ENCODE results near the gene ACO1. TPM values are rescaled to one million over a fixed set of nuclear protein-coding genes. Genes with fewer than 3 reads are reported as not detected.

The ACO1 gene
- polyA plus RNA-seq, 1 donor (not counting 4 experiments of a cell fraction or from before 2014, with no cell fraction given): 29.2 TPM

GRCh38 chr9:32463500-32464293, 79.3 kb downstream of the ACO1 start:
- Histone ChIP-seq H3K79me2 (ENCODE audit: control insufficient read depth, insufficient read depth, low read length) (no peaks in the 10 kb centered on the region), H3K27ac (ENCODE audit: control insufficient read depth, insufficient read depth, low read length) (no peak overlapping the region), H3K9me1 (ENCODE audit: control insufficient read depth, extremely low read depth, insufficient read depth, low read length) (no peaks in the 10 kb centered on the region), H3K9ac (ENCODE audit: control insufficient read depth, extremely low read depth, insufficient read depth, low read length) (no peak overlapping the region), H3K27me3 (ENCODE audit: control insufficient read depth, extremely low read depth, insufficient read depth, low read length) (no peaks in the 10 kb centered on the region), H3K9me3 (ENCODE audit: control insufficient read depth, low read depth, low read length) (no peaks in the 10 kb centered on the region), H3K4me1 (ENCODE audit: control insufficient read depth, extremely low read depth, insufficient read depth, low read length) (no peaks in the 10 kb centered on the region), H3K4me3 (ENCODE audit: control insufficient read depth in 2 of 3, extremely low read depth in 1 of 3, insufficient read depth in 2 of 3, low read depth in 1 of 3, low read length in 3 of 3) (no peak overlapping the region), H4K20me1 (ENCODE audit: control insufficient read depth, extremely low read depth, insufficient read depth, low read length) (no peaks in the 10 kb centered on the region), H3K4me2 (ENCODE audit: control insufficient read depth, extremely low read depth, insufficient read depth, low read depth, low read length) (no peak overlapping the region), H2AFZ (ENCODE audit: control insufficient read depth, low read length) (no peak overlapping the region), H3K36me3 (ENCODE audit: control insufficient read depth in 2 of 2, extremely low read depth in 1 of 2, insufficient read depth in 2 of 2, low read length in 2 of 2) (peaks cover 5 to 31% of the 10 kb centered on the region in 2 experiments)
- no peak for FAIRE-seq
- dilution Hi-C loops (cut with MboI; ENCODE audit: extremely low pct_ligation_motif_present, low sequenced_read_pairs): no loop called here
- no peak for TF ChIP-seq EZH2 (IDR thresholded peaks at IDR 0.05; ENCODE audit: low read length)
- TF ChIP-seq CTCF (optimal IDR thresholded peaks at IDR 0.05 in 1 of 3, IDR thresholded peaks at IDR 0.05 in 1 of 3, conservative IDR thresholded peaks at IDR 0.05 in 1 of 3; ENCODE audit: extremely low read depth in 1 of 3, insufficient read depth in 2 of 3, low read length in 3 of 3): no peak
- DNase-seq (ENCODE audit: low read depth, low spot score): no peak

GRCh38 chr9:32468740-32469139, 84.3 kb downstream of the ACO1 start:
- no peak for DNase-seq (ENCODE audit: low read depth, low spot score)
- Histone ChIP-seq H3K79me2 (ENCODE audit: control insufficient read depth, insufficient read depth, low read length) (no peaks in the 10 kb centered on the region), H3K27me3 (ENCODE audit: control insufficient read depth, extremely low read depth, insufficient read depth, low read length) (no peaks in the 10 kb centered on the region), H3K36me3 (ENCODE audit: control insufficient read depth in 2 of 2, extremely low read depth in 1 of 2, insufficient read depth in 2 of 2, low read length in 2 of 2) (peaks cover 0 to 31% of the 10 kb centered on the region in 2 experiments), H2AFZ (ENCODE audit: control insufficient read depth, low read length) (no peak overlapping the region), H3K9me3 (ENCODE audit: control insufficient read depth, low read depth, low read length) (no peaks in the 10 kb centered on the region), H3K9ac (ENCODE audit: control insufficient read depth, extremely low read depth, insufficient read depth, low read length) (no peak overlapping the region), H3K9me1 (ENCODE audit: control insufficient read depth, extremely low read depth, insufficient read depth, low read length) (no peaks in the 10 kb centered on the region), H3K4me3 (ENCODE audit: control insufficient read depth in 2 of 3, extremely low read depth in 1 of 3, insufficient read depth in 2 of 3, low read depth in 1 of 3, low read length in 3 of 3) (no peak overlapping the region), H4K20me1 (ENCODE audit: control insufficient read depth, extremely low read depth, insufficient read depth, low read length) (no peaks in the 10 kb centered on the region), H3K4me2 (ENCODE audit: control insufficient read depth, extremely low read depth, insufficient read depth, low read depth, low read length) (no peak overlapping the region), H3K27ac (ENCODE audit: control insufficient read depth, insufficient read depth, low read length) (no peak overlapping the region), H3K4me1 (ENCODE audit: control insufficient read depth, extremely low read depth, insufficient read depth, low read length) (no peaks in the 10 kb centered on the region)
- TF ChIP-seq CTCF (optimal IDR thresholded peaks at IDR 0.05 in 1 of 3, IDR thresholded peaks at IDR 0.05 in 1 of 3, conservative IDR thresholded peaks at IDR 0.05 in 1 of 3; ENCODE audit: extremely low read depth in 1 of 3, insufficient read depth in 2 of 3, low read length in 3 of 3): no peak
- no peak for TF ChIP-seq EZH2 (IDR thresholded peaks at IDR 0.05; ENCODE audit: low read length)
- dilution Hi-C loops (cut with MboI; ENCODE audit: extremely low pct_ligation_motif_present, low sequenced_read_pairs): no loop called here
- no peak for FAIRE-seq

Measured in keratinocyte (primary cell).